H9 (cell line): ENCODE data around the gene PPP1R13L. TPM values are rescaled to one million over a fixed set of nuclear protein-coding genes. Genes with fewer than 3 reads are reported as not detected.
A peak's percentile ranks its signal among the peaks of the same experiment; 100 is the strongest.

Experiments
- DNase-seq: peaks from one replicate; pipeline ENCODE4 v3.0.0-alpha.2; 2017
- H2AFZ ChIP-seq: one replicate; pipeline ENCODE4 v1.6.1; 2013; ENCODE audit warnings: mild to moderate bottlenecking, low read length, control low read depth, moderate library complexity
- H2AK5ac ChIP-seq: 2 replicates; pipeline ENCODE4 v1.6.1; 2013; ENCODE audit warnings: low read length, control low read depth, mixed read lengths; ENCODE audit not compliant: insufficient read length
- H2BK120ac ChIP-seq: one replicate; pipeline ENCODE4 v1.6.1; 2013; ENCODE audit warnings: low read depth, mild to moderate bottlenecking, low read length, control low read depth, inconsistent platforms; ENCODE audit not compliant: poor library complexity, severe bottlenecking
- H2BK12ac ChIP-seq: 2 replicates; pipeline ENCODE4 v1.6.1; 2013; ENCODE audit warnings: low read length, control low read depth, mixed read lengths, low read depth; ENCODE audit not compliant: insufficient read length
- H2BK15ac ChIP-seq: 2 replicates; pipeline ENCODE4 v1.6.1; 2013; ENCODE audit warnings: low read depth, low read length, control low read depth
- H2BK20ac ChIP-seq: one replicate; pipeline ENCODE4 v1.6.1; 2013; ENCODE audit warnings: low read depth, mild to moderate bottlenecking, low read length, control low read depth, inconsistent platforms; ENCODE audit not compliant: poor library complexity, severe bottlenecking
- H2BK5ac ChIP-seq: 2 replicates; pipeline ENCODE4 v1.6.1; 2013; ENCODE audit warnings: low read length, control low read depth, mixed read lengths; ENCODE audit not compliant: insufficient read length
- H3K14ac ChIP-seq: 2 replicates; pipeline ENCODE4 v1.6.1; 2013; ENCODE audit warnings: low read length, control low read depth; ENCODE audit not compliant: insufficient read depth
- H3K18ac ChIP-seq: 2 replicates; pipeline ENCODE4 v1.6.1; 2013; ENCODE audit warnings: low read depth, mild to moderate bottlenecking, mixed read lengths, low read length, control low read depth; ENCODE audit not compliant: insufficient read length
- H3K23ac ChIP-seq: 2 replicates; pipeline ENCODE4 v1.6.1; 2013; ENCODE audit warnings: low read length, control low read depth, mixed read lengths, low read depth; ENCODE audit not compliant: insufficient read length
- H3K23me2 ChIP-seq: 2 replicates; pipeline ENCODE4 v1.6.1; 2013; ENCODE audit warnings: low read depth, mild to moderate bottlenecking, mixed read lengths, low read length, control low read depth; ENCODE audit not compliant: insufficient read length, poor library complexity, severe bottlenecking
- H3K27ac ChIP-seq: 2 replicates; pipeline ENCODE4 v1.5.1; 2013; ENCODE audit warnings: low read length, control low read depth, mixed read lengths, low read depth; ENCODE audit not compliant: insufficient read length
- H3K27me3 ChIP-seq: 2 replicates; pipeline ENCODE4 v1.6.1; 2013; ENCODE audit warnings: low read length, control low read depth, inconsistent platforms; ENCODE audit not compliant: insufficient read depth
- H3K4ac ChIP-seq: 2 replicates; pipeline ENCODE4 v1.6.1; 2013; ENCODE audit warnings: low read depth, mild to moderate bottlenecking, control low read depth, inconsistent platforms, low read length, moderate library complexity
- H3K4me1 ChIP-seq: 2 replicates; pipeline ENCODE4 v1.6.1; 2013; ENCODE audit warnings: low read length, control low read depth, inconsistent platforms; ENCODE audit not compliant: insufficient read depth
- H3K4me2 ChIP-seq: 2 replicates; pipeline ENCODE4 v1.6.1; 2013; ENCODE audit warnings: low read length, control low read depth, mixed read lengths; ENCODE audit not compliant: insufficient read length, insufficient read depth
- H3K56ac ChIP-seq: 2 replicates; pipeline ENCODE4 v1.6.1; 2013; ENCODE audit warnings: low read depth, mild to moderate bottlenecking, mixed read lengths, low read length, control low read depth; ENCODE audit not compliant: insufficient read length
- H3K79me1 ChIP-seq: 2 replicates; pipeline ENCODE4 v1.6.1; 2013; ENCODE audit warnings: low read depth, mild to moderate bottlenecking, moderate library complexity, low read length, control low read depth, inconsistent platforms; ENCODE audit not compliant: insufficient read depth, poor library complexity, severe bottlenecking
- H3K79me2 ChIP-seq: 2 replicates; pipeline ENCODE4 v1.6.1; 2013; ENCODE audit warnings: low read length, control low read depth, inconsistent platforms; ENCODE audit not compliant: insufficient read depth
- H3K9ac ChIP-seq: 2 replicates; pipeline ENCODE4 v1.6.1; 2013; ENCODE audit warnings: low read length, control low read depth, mixed read lengths; ENCODE audit not compliant: insufficient read length; ENCODE audit errors: extremely low read depth
- H3K9me3 ChIP-seq: one replicate; pipeline ENCODE4 v1.6.1; 2013; ENCODE audit warnings: low read depth, low read length, inconsistent platforms; ENCODE audit not compliant: control insufficient read depth
- H3T11ph ChIP-seq: one replicate; pipeline ENCODE4 v1.6.1; 2013; ENCODE audit warnings: mild to moderate bottlenecking, low read length, control low read depth, inconsistent platforms
- H4K20me1 ChIP-seq: one replicate; pipeline ENCODE4 v1.6.1; 2013; ENCODE audit not compliant: control insufficient read depth, insufficient read length, insufficient read depth
- H4K5ac ChIP-seq: 2 replicates; pipeline ENCODE4 v1.6.1; 2013; ENCODE audit warnings: low read depth, mild to moderate bottlenecking, mixed read lengths, low read length, control low read depth; ENCODE audit not compliant: insufficient read length
- H4K8ac ChIP-seq: replicated peaks from 2 replicates; pipeline ENCODE4 v1.6.1; 2013; ENCODE audit warnings: low read length, control low read depth, mixed read lengths, low read depth; ENCODE audit not compliant: insufficient read length
- H4K91ac ChIP-seq: 2 replicates; pipeline ENCODE4 v1.6.1; 2013; ENCODE audit warnings: low read depth, mild to moderate bottlenecking, moderate library complexity, mixed read lengths, low read length, control low read depth; ENCODE audit not compliant: insufficient read length
- H3K27ac Mint-ChIP-seq, 3 experiments: 2 replicates in 2 of 3; 3 replicates in 1 of 3; pipeline ENCODE4 v1.8.0; 2020 to 2021; ENCODE audit warnings: mixed read lengths in 3 of 3, mild to moderate bottlenecking in 1 of 3, moderate library complexity in 1 of 3
- H3K27me3 Mint-ChIP-seq: 2 replicates; pipeline ENCODE4 v1.8.0; 2021; ENCODE audit warnings: low read depth, mild to moderate bottlenecking, moderate library complexity, mixed read lengths
- H3K36me3 Mint-ChIP-seq, 3 experiments: 2 replicates in 2 of 3; 3 replicates in 1 of 3; pipeline ENCODE4 v1.8.0; 2020 to 2021; ENCODE audit warnings: low read depth in 3 of 3, mixed read lengths in 3 of 3; ENCODE audit not compliant: insufficient read depth in 1 of 3
- H3K4me1 Mint-ChIP-seq, 2 experiments: 2 replicates each; pipeline ENCODE4 v1.8.0; 2020; ENCODE audit warnings: mixed read lengths in 2 of 2
- H3K4me3 Mint-ChIP-seq, 2 experiments: 2 replicates in 1 of 2; 3 replicates in 1 of 2; pipeline ENCODE4 v1.8.0; 2020 to 2021; ENCODE audit warnings: mild to moderate bottlenecking in 2 of 2, mixed read lengths in 2 of 2, moderate library complexity in 1 of 2
- H3K9me3 Mint-ChIP-seq, 2 experiments: 2 replicates in 1 of 2; 3 replicates in 1 of 2; pipeline ENCODE4 v1.8.0; 2020; ENCODE audit warnings: mild to moderate bottlenecking in 2 of 2, mixed read lengths in 2 of 2, moderate library complexity in 1 of 2
- WGBS: extraction: QIAGEN DNeasy Blood & Tissue Kit; methylation state at CpG from one replicate; pipeline ENCODE4 v1.1.7; 2013; ENCODE audit warnings: missing lambda C conversion rate, low lambda C conversion rate, mixed read lengths; ENCODE audit not compliant: insufficient read length; ENCODE audit errors: extremely low coverage; 5-methylcytosine and 5-hydroxymethylcytosine counted together
- total RNA-seq: library from RNA; stranded (reverse); gene quantifications from 2 replicates; pipeline ENCODE4 v1.2.1, GENCODE V29; 2021
- TF ChIP-seq, protein P1 (sequence below): fragments of 200-600 bp; sonication (generic); conservative IDR thresholded peaks from 3 replicates; pipeline ENCODE4 v1.8.0; 2021; ENCODE audit warnings: antibody characterized with exemption, mild to moderate bottlenecking

PPP1R13L gene
- total RNA-seq, 1 experiment from 2014 or later = 42.6 TPM

DNA sequence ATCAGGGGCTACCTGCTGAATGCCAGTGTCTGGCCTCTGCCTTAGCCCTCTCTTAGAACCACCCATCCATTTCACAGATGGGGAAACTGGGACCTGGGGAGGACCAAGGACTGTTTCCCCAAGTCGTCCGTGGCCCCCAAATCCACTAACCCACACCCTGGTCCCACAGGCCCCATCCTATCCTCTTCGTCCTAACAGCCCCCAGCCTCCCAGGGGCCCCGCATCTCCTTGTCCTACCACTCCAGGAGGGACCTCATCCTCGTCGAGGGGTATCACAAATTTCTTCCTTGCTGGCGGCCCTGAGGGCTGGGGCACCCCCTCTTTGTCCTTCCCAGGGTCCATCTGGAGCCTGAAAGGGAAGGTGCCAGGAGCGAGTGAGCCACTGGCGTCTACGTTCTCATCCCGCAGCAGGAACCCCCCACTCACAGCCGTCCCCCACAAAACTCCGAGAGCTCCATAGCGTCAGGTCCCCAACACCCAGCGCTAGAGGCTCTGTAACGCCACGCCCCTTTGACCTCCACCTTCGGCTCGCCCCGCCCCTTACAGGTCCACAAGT is 18.2 kb upstream of the PPP1R13L start:
- Histone ChIP-seq H3K23ac (no peak overlapping the region), H2BK12ac (no peak overlapping the region), H3K9me3 (no peaks in the 10 kb centered on the region), H3K18ac (no peak overlapping the region), H2BK5ac (no peak overlapping the region), H3K79me2 (no peaks in the 10 kb centered on the region), H4K8ac (no peak overlapping the region), H3K4ac (no peak overlapping the region), H2AFZ (no peak overlapping the region), H3K27ac (no peak overlapping the region), H4K5ac (no peak overlapping the region), H3K4me2 (peak overlapping the region; percentile 84), H4K20me1 (no peaks in the 10 kb centered on the region), H3K23me2 (peaks cover 14% of the 10 kb centered on the region), H2AK5ac (no peak overlapping the region), H2BK15ac (no peak overlapping the region), H3K56ac (no peak overlapping the region), H2BK20ac (no peak overlapping the region), H3K9ac (peak overlapping the region; percentile 32), H3K14ac (0 out of 2 replicates have a peak overlapping the region, but pooled peaks have one; percentile 34), H3K4me1 (peaks cover 2% of the 10 kb centered on the region; the same call in 1 of the 2 replicates), H2BK120ac (no peak overlapping the region), H3T11ph (no peak overlapping the region), H4K91ac (no peak overlapping the region), H3K79me1 (no peaks in the 10 kb centered on the region), H3K27me3 (no peaks in the 10 kb centered on the region)
- H3K9me3 Mint-ChIP-seq = no peaks in the 10 kb centered on the region; a peak in 1 of 5 replicates
- H3K36me3 Mint-ChIP-seq = peaks cover 14 to 24% (median 21%) of the 10 kb centered on the region in 3 experiments; a peak in 6 of 7 replicates
- TF ChIP-seq, protein P1, sequence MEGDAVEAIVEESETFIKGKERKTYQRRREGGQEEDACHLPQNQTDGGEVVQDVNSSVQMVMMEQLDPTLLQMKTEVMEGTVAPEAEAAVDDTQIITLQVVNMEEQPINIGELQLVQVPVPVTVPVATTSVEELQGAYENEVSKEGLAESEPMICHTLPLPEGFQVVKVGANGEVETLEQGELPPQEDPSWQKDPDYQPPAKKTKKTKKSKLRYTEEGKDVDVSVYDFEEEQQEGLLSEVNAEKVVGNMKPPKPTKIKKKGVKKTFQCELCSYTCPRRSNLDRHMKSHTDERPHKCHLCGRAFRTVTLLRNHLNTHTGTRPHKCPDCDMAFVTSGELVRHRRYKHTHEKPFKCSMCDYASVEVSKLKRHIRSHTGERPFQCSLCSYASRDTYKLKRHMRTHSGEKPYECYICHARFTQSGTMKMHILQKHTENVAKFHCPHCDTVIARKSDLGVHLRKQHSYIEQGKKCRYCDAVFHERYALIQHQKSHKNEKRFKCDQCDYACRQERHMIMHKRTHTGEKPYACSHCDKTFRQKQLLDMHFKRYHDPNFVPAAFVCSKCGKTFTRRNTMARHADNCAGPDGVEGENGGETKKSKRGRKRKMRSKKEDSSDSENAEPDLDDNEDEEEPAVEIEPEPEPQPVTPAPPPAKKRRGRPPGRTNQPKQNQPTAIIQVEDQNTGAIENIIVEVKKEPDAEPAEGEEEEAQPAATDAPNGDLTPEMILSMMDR = no peak
- peak overlapping the region; percentile 85 to 94 for H3K4me3 Mint-ChIP-seq
- H3K4me1 Mint-ChIP-seq = peaks cover 23 to 30% of the 10 kb centered on the region in 2 experiments
- WGBS = no CpG with 5 or more reads among the region's 20 CpGs
- no peak for DNase-seq
- no peaks in the 10 kb centered on the region; the same call in 1 of the 2 replicates for H3K27me3 Mint-ChIP-seq
- H3K27ac Mint-ChIP-seq = peak overlapping the region; percentile 93 to 99 (median 99); a peak in 6 of 7 replicates
